Vagina (tissue), 2 donors: ENCODE results near the gene MAGEL2.

Experiments used
- POLR2A ChIP-seq, 2 donors: fragments of 450-650 bp; IDR thresholded peaks; one replicate each; pipeline ENCODE4 v1.6.1; 2017; ENCODE audit warnings: antibody characterized with exemption in 2 of 2, mild to moderate bottlenecking in 2 of 2, moderate library complexity in 2 of 2
- POLR2AphosphoS5 ChIP-seq, 2 donors: sonication (generic); formaldehyde crosslinking; IDR thresholded peaks; one replicate each; pipeline ENCODE4 v1.9.0; 2017; ENCODE audit warnings: antibody characterized with exemption in 2 of 2, mild to moderate bottlenecking in 2 of 2, low read depth in 1 of 2; ENCODE audit not compliant: insufficient read depth in 1 of 2
- TF ChIP-seq, protein P1 (sequence below), 3 experiments: fragments of 450-650 bp in 2 of 3; fragments of 200-600 bp in 1 of 3; sonication (generic) in 1 of 3; IDR thresholded peaks; one replicate each; pipeline ENCODE4 v1.5.1; 2017 to 2019; ENCODE audit warnings: antibody characterized with exemption in 3 of 3, mild to moderate bottlenecking in 2 of 3, moderate library complexity in 2 of 3

DNA sequence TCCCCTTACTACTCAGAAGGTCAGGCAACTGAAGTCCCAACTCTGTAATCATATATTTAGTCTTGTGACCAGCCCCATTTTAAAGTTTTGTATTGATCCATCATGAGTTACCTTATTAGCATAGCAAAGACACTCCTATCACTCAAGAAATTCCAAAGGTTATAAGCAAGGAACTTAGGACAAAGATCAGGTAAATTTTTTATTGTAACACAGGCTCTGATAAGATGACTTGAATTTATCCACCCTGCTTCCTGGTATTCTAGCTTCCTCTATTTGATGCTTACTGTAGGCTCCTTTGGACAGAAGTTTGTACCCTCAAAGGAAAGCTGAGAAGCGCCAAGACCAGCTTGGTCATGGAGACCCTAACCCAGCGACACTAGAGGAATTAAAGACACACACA lies 47.6 kb upstream of the MAGEL2 start:
- TF ChIP-seq, protein P1, sequence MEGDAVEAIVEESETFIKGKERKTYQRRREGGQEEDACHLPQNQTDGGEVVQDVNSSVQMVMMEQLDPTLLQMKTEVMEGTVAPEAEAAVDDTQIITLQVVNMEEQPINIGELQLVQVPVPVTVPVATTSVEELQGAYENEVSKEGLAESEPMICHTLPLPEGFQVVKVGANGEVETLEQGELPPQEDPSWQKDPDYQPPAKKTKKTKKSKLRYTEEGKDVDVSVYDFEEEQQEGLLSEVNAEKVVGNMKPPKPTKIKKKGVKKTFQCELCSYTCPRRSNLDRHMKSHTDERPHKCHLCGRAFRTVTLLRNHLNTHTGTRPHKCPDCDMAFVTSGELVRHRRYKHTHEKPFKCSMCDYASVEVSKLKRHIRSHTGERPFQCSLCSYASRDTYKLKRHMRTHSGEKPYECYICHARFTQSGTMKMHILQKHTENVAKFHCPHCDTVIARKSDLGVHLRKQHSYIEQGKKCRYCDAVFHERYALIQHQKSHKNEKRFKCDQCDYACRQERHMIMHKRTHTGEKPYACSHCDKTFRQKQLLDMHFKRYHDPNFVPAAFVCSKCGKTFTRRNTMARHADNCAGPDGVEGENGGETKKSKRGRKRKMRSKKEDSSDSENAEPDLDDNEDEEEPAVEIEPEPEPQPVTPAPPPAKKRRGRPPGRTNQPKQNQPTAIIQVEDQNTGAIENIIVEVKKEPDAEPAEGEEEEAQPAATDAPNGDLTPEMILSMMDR (IDR thresholded peaks at IDR 0.05) = no peak
- TF ChIP-seq POLR2A (IDR thresholded peaks at IDR 0.05) = no peak
- TF ChIP-seq POLR2AphosphoS5 (IDR thresholded peaks at IDR 0.05; ENCODE audit: insufficient read depth in 1 of 2, low read depth in 1 of 2) = no peak
